HG03439 (cell line): ENCODE results near the gene STRA6.

ENCODE experiments used
- ATAC-seq: cut with Tn5 transposase; IDR thresholded peaks from one replicate; pipeline ENCODE4 v1.9.1; 2021; ENCODE audit warnings: mild to moderate bottlenecking, moderate library complexity; ENCODE audit not compliant: unreplicated experiment

The STRA6 gene

GRCh38 chr15:74133694-74134386, 68.7 kb downstream of the STRA6 start:
- ATAC-seq = no peak

GRCh38 chr15:74132681-74133651, 69.6 kb downstream of the STRA6 start:
- no peak for ATAC-seq

GRCh38 chr15:74131628-74132413, 70.8 kb downstream of the STRA6 start:
- ATAC-seq = no peak

- no peak for ATAC-seq
Observed at GRCh38 chr15:74130849-74131627, 71.5 kb downstream of the STRA6 start.

GRCh38 chr15:74130155-74130848, 72.3 kb downstream of the STRA6 start, which contains the start of gene ISLR2:
ISLR2 (plus strand) TSS chr15:74130586; CDS start chr15:74132755, 2,169 bp downstream.
- ATAC-seq = no peak

- ATAC-seq = no peak
Observed at GRCh38 chr15:74129586-74130154, 72.9 kb downstream of the STRA6 start.
